ELF-1 (cell line): ENCODE measurements around the gene FBXO34.
A peak's percentile ranks its signal among the peaks of the same experiment; 100 is the strongest.

Source experiments
- DNase-seq: peaks from one replicate; pipeline ENCODE4 v3.0.0-alpha.2; 2016; ENCODE audit warnings: low read depth, low spot score

FBXO34 gene, protein sequence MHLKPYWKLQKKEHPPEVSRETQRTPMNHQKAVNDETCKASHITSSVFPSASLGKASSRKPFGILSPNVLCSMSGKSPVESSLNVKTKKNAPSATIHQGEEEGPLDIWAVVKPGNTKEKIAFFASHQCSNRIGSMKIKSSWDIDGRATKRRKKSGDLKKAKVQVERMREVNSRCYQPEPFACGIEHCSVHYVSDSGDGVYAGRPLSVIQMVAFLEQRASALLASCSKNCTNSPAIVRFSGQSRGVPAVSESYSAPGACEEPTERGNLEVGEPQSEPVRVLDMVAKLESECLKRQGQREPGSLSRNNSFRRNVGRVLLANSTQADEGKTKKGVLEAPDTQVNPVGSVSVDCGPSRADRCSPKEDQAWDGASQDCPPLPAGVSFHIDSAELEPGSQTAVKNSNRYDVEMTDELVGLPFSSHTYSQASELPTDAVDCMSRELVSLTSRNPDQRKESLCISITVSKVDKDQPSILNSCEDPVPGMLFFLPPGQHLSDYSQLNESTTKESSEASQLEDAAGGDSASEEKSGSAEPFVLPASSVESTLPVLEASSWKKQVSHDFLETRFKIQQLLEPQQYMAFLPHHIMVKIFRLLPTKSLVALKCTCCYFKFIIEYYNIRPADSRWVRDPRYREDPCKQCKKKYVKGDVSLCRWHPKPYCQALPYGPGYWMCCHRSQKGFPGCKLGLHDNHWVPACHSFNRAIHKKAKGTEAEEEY

DNA sequence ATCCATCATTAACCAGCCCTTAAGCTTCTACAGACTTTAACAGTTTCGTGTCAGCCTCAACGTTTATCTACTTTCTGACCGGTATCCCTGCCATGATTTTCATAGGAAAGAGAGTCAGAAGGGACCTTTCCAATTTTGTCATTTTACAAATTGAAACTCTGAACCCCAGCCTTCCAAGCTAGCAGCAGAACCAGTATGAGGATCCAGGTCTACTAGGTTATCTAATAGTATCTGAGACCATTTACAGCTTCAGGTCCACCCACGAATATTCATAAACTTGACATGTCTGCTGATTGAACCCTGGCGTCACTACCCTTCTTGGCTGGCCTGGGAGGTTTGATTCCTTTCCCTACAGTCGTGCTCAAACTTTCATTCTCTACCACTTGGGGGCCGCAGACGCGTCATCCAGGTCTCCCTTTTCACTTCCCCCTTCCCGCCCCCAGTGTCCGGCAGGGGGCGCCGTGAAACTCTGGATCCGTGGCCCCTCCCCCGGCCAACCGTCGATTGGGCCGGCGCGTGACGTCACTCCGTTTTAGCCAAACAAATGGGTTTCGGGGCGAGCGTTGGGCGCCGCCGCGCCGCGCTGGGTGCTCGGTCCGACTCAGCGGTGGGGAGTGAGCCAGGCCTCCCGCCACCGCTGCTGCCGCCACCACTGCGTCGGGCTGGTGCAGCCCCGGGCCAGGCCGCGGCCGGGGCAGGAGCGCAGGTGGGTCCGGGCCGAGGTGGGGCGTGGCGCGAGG lies at the start of gene FBXO34:
Gene FBXO34, plus strand, starts transcription at position 590 of the 740 bp plus-strand sequence. CDS start 78,970 bp downstream, outside the sequence.
- peak; percentile 98 for DNase-seq

DNA sequence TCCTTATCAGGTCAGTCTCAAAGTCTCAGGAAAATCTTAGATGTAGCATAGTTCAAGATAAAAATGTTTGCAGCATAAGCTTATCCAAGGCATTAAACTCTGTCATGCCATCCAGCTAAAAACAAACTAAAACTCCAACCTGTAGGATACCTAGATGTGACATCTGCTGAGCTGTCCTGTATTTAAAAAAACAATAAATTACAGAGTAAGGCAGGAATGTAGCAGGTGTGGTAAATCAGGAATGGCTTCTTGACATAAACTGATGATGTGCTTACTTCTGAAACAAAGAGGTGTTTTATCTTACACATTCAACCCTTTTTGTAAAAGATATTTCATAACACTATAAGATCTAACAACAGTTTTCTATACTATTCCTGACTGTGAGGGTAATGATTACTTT lies 49.3 kb upstream of the FBXO34 start:
- no peak for DNase-seq

DNA sequence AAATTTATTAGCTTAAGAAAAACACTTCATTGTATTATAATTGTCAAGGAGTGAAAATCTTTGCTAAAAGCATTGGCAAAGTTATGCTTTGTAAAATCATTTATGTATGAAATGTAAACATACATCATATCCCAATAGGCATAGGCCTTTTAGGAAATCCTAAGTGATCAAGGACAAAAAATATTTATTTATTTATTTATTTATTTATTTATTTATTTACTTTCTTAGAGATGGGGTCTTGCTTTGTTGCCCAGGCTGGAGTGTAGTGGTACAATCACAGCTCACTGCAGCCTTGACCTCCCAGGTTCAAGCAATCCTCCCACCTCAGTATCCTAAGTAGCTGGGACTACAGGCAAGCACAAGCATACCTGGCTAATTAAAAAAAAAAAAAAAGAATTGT lies 47.9 kb upstream of the FBXO34 start:
- no peak for DNase-seq

DNA sequence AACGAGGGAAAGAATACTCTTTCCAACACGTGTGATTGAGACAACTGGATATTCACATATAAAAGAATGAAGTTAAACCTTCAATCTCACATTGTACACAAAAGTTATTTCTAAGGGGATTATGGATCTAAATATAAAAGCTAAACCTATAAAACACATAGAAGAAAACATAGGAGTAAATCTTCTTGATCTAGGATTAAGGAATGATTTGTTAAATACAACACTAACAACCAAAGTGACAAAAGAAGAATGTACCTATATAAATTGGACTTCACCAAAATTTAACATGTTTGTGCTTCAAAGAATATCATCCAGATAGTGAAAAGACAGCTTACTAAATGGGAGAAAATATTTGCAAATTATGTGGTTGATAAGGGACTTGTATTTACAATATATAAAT lies 43.0 kb upstream of the FBXO34 start:
- DNase-seq = no peak

DNA sequence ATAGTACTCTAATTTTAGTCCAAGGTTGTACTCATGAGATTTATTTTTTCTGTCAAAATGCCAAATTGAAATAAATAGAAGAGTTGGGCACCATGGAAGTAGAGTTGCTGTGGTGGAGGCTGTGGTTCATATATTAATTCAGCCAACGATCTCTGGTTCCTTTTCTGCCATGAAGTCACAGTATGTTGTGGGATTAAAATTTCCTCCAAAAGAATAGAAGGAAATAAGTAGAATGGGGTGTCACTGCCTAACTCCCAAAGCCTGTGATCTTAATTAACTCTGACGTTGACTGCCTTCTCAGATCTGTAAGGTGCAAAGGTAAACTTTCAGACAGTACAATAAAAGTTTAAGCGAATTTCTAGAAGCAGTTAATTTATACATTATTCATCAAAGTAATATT lies 37.6 kb upstream of the FBXO34 start:
- no peak for DNase-seq

DNA sequence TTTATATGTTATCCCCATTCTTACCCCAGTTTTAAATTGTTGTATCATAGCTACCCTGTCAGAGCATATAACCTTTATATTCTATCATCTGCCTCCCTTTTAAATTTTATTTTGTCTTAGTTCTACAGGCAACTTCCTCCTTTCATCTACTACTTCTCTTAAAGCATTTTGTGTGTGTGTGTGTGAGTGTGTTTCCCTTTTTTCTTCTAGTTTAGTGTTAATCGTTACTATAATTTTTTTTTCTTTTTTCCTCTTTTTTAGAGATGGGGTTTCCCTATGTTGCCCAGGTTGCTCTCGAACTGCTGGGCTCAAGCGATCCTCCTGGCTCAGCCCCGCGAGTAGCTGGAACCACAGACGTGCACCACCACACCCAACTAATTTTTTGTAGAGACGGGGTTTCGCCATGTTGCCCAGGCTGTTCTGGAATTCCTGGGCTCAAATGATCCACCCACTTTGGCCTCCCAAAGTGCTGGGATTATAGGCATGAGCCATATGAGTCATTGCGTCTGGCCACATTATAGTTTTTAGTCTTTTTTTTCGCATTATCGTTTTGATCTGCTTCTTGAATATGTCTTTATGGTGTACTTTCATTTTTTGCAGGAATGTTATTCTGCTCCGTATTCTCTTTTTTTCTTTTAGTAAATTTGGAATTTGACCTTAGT lies 33.1 kb upstream of the FBXO34 start:
- DNase-seq = no peak

DNA sequence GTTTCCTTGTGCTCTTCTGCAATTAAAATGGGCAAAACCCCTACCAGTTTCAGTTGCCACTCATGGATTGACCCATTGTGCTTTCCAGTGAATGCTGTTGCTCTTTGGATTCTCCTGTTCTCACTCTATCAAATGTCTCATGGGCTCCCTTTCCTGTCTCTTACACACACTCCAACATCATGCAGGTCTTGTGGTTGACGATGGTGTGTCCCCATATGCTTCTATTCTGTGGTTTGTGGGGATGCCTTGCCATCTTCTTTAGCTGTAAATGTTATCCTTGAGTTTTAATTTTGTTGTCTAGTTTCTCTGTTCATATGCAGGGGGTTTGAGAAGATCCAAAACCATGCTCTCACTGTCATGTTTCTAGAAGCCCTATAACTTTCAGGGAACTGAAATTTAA lies 31.9 kb upstream of the FBXO34 start:
- no peak for DNase-seq

DNA sequence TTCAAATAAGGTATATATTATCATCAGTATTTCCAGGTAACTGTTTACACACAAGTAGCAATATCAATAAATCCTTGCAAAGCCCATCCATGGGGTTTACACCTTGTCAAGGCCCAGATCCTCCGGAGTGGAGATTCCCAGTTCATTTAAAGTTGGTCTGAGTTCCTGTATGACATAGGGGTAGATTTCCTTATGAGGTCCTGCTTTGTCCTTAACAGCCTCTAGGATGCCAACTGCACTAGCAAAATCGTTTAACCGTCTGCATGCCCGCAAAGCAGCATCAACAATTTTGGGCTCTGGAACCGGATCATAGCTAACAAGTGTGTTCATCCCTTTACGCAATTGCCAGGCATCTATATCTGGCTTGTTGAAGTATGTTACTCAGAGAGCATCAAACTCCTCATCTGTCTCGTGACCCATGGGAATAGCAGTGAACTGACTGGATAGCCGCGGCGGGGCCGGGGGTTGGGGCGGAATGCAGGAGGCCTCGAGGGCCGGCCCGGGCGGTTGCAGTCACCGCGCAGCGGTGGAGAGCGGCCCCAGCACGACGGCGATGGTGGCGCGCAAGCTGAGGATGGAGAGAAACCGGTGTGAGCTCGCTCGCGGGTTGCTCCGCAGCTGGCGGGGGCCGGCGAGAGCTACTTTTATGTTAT lies 30.6 kb upstream of the FBXO34 start:
- DNase-seq = peak; percentile 73

DNA sequence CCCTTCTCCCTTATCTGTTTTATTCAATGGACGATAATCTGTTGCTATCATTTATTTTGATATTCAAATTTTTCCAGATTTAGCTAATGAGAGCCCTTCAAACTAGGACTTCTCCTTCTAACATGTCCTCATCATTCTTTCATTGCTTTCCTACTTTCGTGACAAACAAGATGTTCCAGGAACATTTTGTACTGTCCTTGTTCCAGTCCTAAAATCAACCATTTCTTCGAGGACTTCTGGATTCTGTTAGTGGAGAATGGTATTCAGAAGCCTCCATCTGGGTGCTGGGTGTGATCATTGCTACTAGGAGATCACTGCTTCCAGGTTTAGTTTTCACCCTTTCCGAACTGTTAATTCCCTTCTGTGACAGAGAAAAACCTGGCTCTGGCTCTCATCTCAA lies 29.5 kb upstream of the FBXO34 start:
- no peak for DNase-seq

DNA sequence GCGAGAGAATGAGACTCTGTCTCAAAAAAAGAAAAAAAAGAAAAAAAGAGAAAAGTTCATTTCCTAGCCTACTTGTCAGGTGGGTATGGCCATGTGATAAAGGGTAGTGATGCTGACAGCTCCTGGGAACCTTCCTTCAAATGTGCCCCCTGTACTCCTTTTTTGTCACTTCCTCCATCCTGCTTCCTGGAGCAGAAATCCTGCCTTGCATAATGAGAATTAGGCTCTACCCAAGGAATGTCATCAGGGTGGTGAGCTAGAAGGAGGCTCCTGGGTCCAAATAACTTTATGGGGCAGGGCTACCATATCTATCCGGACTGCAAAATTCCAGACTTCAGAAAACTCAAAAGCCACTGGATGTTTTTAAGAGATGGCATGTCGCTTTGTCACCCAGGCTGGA lies 27.8 kb upstream of the FBXO34 start:
- DNase-seq = no peak

DNA sequence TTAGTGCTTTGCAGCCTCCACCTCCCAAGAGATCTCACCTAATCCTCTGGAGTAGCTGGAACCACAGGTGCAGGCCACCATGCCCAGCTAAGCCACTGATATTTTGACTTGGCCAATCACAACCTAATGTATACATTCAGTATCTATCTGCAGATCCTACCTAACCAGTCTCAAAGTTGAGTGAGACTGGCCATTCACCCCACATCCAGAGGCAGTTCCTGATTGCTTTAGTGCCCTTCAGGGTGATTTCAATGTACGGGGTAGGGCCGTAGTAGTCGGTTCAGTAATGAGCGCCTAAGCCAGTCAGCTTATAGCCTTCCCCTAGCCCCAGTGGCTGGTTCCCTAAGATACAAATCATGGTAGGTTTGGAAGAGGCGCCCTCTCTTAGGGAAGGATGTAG lies 27.4 kb upstream of the FBXO34 start:
- no peak for DNase-seq

DNA sequence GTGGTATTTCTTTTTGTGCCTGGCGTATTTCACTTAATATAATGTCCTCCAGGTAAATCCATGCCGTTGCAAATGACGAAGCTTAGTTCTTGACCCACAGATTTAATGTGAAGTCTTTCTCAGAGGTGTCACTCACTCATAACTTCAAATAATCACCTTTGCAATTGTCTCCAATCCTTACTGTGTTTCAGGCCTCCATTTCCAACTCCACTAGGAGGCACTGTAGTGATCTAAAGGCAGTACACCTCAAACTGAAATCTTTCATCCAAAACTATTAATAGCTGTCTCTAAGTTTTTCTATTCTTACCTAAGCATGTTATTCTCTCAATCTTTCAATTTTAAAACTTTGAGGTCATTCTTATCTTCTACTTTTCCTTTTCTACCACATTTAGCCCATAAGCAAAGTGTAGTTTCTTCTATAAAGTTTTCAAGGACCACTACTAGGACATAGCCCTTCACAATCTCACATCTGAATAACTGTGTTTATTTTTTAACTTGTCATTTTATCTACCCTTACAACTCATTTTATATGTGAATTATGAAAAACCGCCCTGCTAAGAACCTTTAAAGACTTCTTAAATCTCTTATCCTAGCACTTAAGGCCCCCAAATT lies 25.5 kb upstream of the FBXO34 start:
- DNase-seq = no peak

DNA sequence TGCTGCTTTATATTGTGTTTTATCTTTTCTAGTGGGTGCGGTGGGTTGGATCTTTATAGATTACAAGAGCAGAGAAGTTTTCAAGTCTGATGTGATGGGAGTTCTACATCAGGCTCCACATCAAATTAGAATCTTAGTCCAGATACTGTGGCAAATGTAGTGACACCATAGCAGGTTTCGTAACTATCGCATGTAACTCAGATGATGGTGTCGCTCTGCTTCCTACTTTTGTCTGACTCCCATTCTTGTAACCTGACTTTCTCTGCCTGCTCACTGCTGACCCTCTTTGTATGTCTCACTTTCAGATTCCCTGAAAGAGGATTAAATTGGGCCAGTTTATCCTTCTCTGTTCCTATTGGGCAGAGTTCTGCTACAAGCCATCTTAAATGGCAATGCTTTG lies 22.8 kb upstream of the FBXO34 start:
- no peak for DNase-seq

DNA sequence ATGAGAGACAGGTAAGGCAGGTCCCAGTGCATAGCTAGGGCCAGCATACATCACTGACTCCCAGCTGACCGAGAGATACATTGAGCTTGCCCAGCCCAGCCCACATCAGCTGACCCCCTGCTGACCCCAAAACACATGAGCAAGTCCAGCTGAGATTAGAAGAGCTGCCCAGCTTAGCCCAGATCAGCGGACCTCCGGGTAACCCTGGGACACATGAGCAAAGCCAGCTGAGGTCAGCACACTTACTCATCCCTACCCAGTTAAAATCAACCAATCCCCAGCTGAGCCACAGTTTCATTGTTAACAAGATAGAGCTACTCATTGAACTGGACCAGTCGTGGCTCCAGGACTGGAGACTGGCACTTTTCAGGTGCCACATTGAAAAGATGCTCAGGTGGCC lies 21.8 kb upstream of the FBXO34 start:
- peak; percentile 30 for DNase-seq

DNA sequence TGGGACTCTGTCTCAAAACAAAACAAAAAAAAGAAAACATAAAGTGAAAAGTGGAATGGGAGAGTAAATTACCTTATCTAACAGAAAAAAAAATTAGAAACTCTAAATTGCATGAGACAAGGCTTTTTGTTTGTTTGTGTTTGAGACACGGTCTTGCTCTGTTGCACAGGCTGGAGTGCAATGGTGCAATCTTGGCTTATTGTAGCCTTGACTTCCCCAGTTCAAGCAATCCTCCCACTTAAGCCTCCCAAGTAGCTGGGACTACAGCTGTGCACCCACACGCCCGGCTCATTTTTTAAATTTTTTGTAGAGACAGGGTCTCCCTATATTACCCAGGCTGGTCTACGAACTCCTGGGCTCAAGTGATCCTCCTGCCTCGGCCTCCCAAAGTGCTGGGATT lies 17.9 kb upstream of the FBXO34 start:
- no peak for DNase-seq

DNA sequence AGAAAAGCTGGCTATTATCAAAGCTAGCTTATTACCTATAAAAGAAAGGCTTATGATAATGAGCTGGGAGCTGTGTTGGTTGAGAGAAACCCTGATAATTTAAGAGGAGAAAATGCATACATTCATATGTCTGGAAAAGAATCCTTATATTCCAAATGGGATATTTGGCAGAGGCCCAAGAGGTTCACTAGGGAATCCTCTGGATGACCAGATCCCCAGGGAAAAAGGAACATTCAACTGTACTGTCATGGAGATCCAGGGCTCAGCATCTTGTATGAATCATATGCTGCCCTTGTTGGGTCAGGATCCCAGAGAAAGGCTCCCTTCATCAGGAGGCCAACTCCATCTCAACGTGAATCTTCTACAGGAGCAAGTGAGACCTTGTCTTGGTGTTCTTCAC lies 16.6 kb upstream of the FBXO34 start:
- no peak for DNase-seq

DNA sequence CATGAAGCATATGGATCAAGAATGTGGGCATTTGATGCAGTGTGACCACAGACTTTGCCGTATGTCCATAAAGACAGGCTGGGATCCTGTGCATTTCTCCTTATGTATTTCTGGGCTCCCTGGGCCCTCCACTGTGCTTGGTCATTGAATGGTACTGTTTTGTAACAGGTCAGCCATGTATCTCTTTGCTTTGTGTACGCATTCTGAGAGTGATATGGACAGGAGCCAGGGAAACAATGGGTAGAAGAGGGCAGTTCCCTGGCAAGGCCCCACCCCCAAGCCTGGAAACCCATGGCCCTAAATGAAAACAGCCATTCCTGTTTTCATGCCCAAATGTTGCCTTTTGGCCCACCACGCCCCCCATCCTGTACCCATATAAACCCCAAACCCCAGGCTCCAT lies 15.2 kb upstream of the FBXO34 start:
- no peak for DNase-seq

DNA sequence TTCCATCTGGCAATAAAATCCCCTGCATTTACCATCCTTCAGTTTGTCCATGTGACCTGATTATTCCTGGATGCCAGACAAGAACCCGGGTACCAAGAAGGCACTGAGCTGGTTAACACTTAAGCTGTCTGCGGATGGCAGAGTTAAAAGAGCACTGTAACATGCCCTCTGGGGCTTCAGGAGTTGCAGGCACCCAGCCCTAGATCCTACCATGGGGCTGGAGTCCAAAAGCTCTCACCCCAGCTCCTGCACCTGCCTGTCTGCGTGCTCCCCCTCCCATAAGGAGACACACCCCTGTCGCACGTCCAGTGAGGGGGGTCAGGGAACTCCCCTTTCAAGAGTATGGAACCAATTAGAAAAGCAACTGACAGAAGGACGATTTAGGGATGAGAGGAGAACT lies 14.6 kb upstream of the FBXO34 start:
- DNase-seq = no peak

DNA sequence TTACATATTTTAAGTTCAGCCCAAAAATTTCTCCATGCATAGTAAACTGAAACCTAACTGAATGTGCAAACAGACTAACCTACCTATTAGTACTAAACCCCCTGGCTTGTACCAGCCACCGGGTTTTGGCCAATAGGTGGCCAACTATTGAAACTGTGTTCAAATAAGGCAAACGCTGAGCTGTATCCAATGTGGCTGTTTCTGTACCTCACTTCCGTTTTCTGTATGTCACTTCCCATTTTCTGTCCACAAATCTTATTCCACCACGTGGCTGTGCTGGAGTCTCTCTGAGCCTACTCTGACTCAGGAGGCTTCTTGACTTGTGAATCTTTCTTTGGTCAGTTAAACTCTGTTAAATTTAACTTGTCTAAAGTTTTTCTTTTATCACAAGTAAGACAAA lies 6.0 kb upstream of the FBXO34 start:
- DNase-seq = no peak

DNA sequence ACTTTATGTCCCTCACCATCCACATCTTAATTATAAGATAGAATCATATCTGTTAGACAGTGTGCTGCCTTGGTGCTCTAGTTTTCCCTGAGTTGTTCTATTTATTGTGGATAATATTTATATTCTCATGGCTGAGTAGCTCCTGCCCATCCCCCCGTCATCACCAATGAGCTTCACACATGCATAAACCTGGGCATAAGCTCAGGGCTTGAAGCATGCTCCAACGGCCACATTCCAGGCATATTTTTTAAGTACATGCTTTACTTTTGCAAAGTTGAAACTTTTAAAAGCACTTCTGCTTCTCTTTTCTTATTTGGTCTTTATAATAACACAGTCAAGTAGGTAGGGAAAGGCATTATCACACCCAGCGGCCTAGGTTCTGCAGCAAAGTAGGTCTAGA lies 3.4 kb upstream of the FBXO34 start:
- DNase-seq = no peak
